Breast epithelium (tissue), 3 donors: ENCODE results near the gene PSMC4.

ENCODE experiments used
- POLR2A ChIP-seq: fragments of 450-650 bp; IDR thresholded peaks from one replicate; pipeline ENCODE4 v1.6.1; 2016; ENCODE audit warnings: antibody characterized with exemption, mild to moderate bottlenecking, moderate library complexity
- POLR2AphosphoS5 ChIP-seq, 3 donors: sonication (generic); formaldehyde crosslinking; IDR thresholded peaks; one replicate each; pipeline ENCODE4 v1.6.1; 2017; ENCODE audit warnings: antibody characterized with exemption in 3 of 3
- TF ChIP-seq, protein P1 (sequence below), 3 donors: fragments of 450-650 bp; IDR thresholded peaks; one replicate each; pipeline ENCODE4 v1.5.1; 2016 to 2017; ENCODE audit warnings: antibody characterized with exemption in 3 of 3, mild to moderate bottlenecking in 3 of 3, moderate library complexity in 3 of 3

- TF ChIP-seq, protein P1, sequence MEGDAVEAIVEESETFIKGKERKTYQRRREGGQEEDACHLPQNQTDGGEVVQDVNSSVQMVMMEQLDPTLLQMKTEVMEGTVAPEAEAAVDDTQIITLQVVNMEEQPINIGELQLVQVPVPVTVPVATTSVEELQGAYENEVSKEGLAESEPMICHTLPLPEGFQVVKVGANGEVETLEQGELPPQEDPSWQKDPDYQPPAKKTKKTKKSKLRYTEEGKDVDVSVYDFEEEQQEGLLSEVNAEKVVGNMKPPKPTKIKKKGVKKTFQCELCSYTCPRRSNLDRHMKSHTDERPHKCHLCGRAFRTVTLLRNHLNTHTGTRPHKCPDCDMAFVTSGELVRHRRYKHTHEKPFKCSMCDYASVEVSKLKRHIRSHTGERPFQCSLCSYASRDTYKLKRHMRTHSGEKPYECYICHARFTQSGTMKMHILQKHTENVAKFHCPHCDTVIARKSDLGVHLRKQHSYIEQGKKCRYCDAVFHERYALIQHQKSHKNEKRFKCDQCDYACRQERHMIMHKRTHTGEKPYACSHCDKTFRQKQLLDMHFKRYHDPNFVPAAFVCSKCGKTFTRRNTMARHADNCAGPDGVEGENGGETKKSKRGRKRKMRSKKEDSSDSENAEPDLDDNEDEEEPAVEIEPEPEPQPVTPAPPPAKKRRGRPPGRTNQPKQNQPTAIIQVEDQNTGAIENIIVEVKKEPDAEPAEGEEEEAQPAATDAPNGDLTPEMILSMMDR (IDR thresholded peaks at IDR 0.05): no peak
- no peak for TF ChIP-seq POLR2AphosphoS5 (IDR thresholded peaks at IDR 0.05)
- TF ChIP-seq POLR2A: no peak
Measured at GRCh38 chr19:39937094-39937720, 33.8 kb upstream of the PSMC4 start.
